Measurements from ENCODE around the gene TMEM258.

The TMEM258 gene

GRCh38 chr11:61775606-61776554, 16.5 kb downstream of the TMEM258 start:
- H3K4me3 ChIP-seq (ENCODE audit: low read length): no peak overlapping the region
- TF ChIP-seq CTCF (conservative IDR thresholded peaks at IDR 0.05; ENCODE audit: low read depth, low read length): no peak
- no peak for DNase-seq (ENCODE audit: low read depth)

GRCh38 chr11:61775106-61775505, 17.3 kb downstream of the TMEM258 start:
- no peak overlapping the region for H3K4me3 ChIP-seq (ENCODE audit: low read length)
- no peak for DNase-seq (ENCODE audit: low read depth)
- TF ChIP-seq CTCF (conservative IDR thresholded peaks at IDR 0.05; ENCODE audit: low read depth, low read length): no peak

- no peak overlapping the region for H3K4me3 ChIP-seq (ENCODE audit: low read length)
- TF ChIP-seq CTCF (conservative IDR thresholded peaks at IDR 0.05; ENCODE audit: low read depth, low read length): no peak
- no peak for DNase-seq (ENCODE audit: low read depth)
Observed at GRCh38 chr11:61774411-61774810, 18.0 kb downstream of the TMEM258 start.

GRCh38 chr11:61773809-61774208, 18.6 kb downstream of the TMEM258 start:
- TF ChIP-seq CTCF (conservative IDR thresholded peaks at IDR 0.05; ENCODE audit: low read depth, low read length): no peak
- no peak overlapping the region for H3K4me3 ChIP-seq (ENCODE audit: low read length)

GRCh38 chr11:61773356-61773755, 19.0 kb downstream of the TMEM258 start:
- no peak for TF ChIP-seq CTCF (conservative IDR thresholded peaks at IDR 0.05; ENCODE audit: low read depth, low read length)
- no peak overlapping the region for H3K4me3 ChIP-seq (ENCODE audit: low read length)
- no peak for DNase-seq (ENCODE audit: low read depth)

More at GRCh38 chr11:61773809-61774208, 18.6 kb downstream of the TMEM258 start:
- no peak for DNase-seq (ENCODE audit: low read depth)

GRCh38 chr11:61771985-61772455, 20.4 kb downstream of the TMEM258 start:
- H3K4me3 ChIP-seq (ENCODE audit: low read length): no peak overlapping the region
- DNase-seq (ENCODE audit: low read depth): no peak
- no peak for TF ChIP-seq CTCF (conservative IDR thresholded peaks at IDR 0.05; ENCODE audit: low read depth, low read length)

Data from retinal pigment epithelial cell (primary cell).